Measurements from ENCODE around the gene MYO18A. TPM values are rescaled to one million over a fixed set of nuclear protein-coding genes. Genes with fewer than 3 reads are reported as not detected.
A peak's percentile ranks its signal among the peaks of the same experiment; 100 is the strongest.

MYO18A gene
- total and polyA plus RNA-seq, 10 of the 15 experiments (the other 5 are each of a cell fraction or from before 2014, with no cell fraction given) = 2.9 to 66.0 (median 24.5) TPM

DNA sequence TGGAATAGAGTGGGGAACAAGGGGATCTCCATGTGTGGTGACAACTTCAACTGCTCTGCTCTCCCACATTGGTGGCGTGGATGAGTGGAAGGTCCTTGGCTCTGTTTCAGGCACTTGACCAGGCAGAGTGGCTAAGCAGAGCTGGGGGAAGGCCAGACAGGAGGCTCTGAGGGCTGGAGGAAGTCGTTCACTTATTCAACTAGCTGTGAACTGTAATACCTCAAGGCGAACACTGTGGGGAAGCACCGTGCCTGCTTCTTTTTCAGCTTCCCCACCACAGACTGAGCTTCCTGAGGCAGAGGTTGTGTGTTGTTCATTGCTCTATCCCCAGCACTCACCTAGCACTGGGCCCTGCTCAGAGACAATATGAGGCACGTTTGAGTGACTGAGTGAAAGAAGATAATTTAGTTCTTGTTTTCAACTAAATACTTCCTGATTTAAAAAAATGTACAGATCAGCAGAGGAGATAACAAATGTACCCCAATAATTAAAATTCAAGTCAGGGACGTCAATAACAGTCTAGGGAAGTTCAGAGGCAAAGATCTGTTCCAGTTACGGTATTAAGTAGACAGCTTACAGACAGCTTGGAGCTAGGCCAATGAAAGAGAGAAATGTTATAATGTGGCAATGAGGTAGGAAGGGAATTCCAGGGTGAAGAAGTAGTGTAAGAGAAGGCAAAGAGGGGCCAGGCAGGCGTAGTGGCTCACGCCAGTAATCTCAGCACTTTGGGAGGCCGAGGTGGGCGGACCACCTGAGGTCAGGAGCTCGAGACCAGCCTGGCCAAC, 34.7 kb downstream of the MYO18A start (continued):
- TF ChIP-seq ZNF24 (IDR thresholded peaks at IDR 0.05) = peak; percentile 68; the same call in 1 of the 2 replicates
- TF ChIP-seq ETV6 (conservative IDR thresholded peaks at IDR 0.05 in 1 of 2, IDR thresholded peaks at IDR 0.05 in 1 of 2; ENCODE audit: borderline replicate concordance in 1 of 2, low read depth in 1 of 2) = no peak

DNA sequence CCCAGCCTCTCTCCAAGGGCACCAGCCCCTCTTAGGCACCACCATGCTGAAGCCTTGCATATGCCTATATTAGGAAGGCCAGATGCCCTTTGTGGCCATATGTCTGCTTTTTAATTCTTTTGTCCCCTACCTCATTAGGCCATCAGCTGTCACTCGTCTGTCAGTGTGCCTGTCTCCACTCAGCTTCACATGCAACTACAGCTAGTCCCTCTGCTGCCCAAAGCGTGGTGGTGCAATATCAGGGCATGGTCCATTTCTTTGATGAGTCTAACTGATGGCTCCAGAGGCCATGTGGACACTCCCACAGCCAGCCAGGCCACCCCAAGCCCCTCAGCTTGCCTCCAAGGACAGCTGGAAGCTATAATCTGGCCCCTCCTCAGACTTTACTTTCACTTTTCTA, 36.3 kb downstream of the MYO18A start:
- Histone ChIP-seq H3K27ac (ENCODE audit: control insufficient read depth, insufficient read depth) (no peak overlapping the region), H3K79me2 (ENCODE audit: control insufficient read depth, insufficient read depth, low read length) (peaks cover 18% of the 10 kb centered on the region), H3K9ac (ENCODE audit: control insufficient read depth, insufficient read depth, low read length) (no peak overlapping the region), H3K27me3 (replicated peaks in 1 of 2; ENCODE audit: control insufficient read depth in 2 of 2, insufficient read depth in 2 of 2, low read length in 1 of 2) (no peaks in the 10 kb centered on the region), H3K9me3 (replicated peaks; ENCODE audit: control insufficient read depth, insufficient read depth, low read length) (no peaks in the 10 kb centered on the region), H3K4me2 (ENCODE audit: control insufficient read depth, insufficient read depth) (no peak overlapping the region), H4K20me1 (ENCODE audit: control insufficient read depth, insufficient read depth) (no peaks in the 10 kb centered on the region), H2AFZ (ENCODE audit: control insufficient read depth, low read depth, low read length) (no peak overlapping the region), H3K4me3 (no peak overlapping the region), H3K4me1 (ENCODE audit: control insufficient read depth, insufficient read depth, low read length) (peaks cover 31% of the 10 kb centered on the region), H3K36me3 (ENCODE audit: control insufficient read depth in 2 of 2, insufficient read depth in 2 of 2, low read length in 1 of 2) (no peaks in the 10 kb centered on the region; a peak in 1 of 4 replicates)
- intact Hi-C loops (cut with micrococcal nuclease; ENCODE audit: unreplicated experiment) = loop anchor here (1.0 to 10.0 kb wide), 2 partner anchors 20 to 221 kb away; no protein-coding TSS in a partner anchor
- FAIRE-seq = no peak
- no TSS peak for BruUV-seq (replicated peaks)
- no peak for DNase-seq (ENCODE audit: low read depth, low spot score)
- 43% methylated on average over 2 of the region's 2 CpGs for WGBS (ENCODE audit: insufficient coverage, insufficient replicate concordance, low lambda C conversion rate, missing lambda C conversion rate)
- no peak for ATAC-seq
- POLR2A ChIA-PET = no interaction called here
- CTCF ChIA-PET = interaction anchor here (0.7 to 14.6 kb wide), 6 partner anchors 16 to 194 kb away, joined by 3 to 371 read pairs (median 136); partner anchors contain the start of gene MYO18A
- RAD21 ChIA-PET (ENCODE audit: unreplicated experiment) = interaction anchor here (1.1 to 8.6 kb wide), 2 partner anchors 19 to 51 kb away, joined by 3 to 143 read pairs; no protein-coding TSS in a partner anchor
- SMC1A ChIA-PET (ENCODE audit: uncharacterized antibody, unreplicated experiment) = interaction anchor here (2.1 to 8.9 kb wide), 3 partner anchors 19 to 74 kb away, joined by 13 to 158 read pairs (median 150); partner anchors contain the start of gene MYO18A
- in situ Hi-C loops (cut with MboI) = no loop called here
- TF ChIP-seq LARP7 (IDR thresholded peaks at IDR 0.05) (0 out of 2 replicates have a peak, but pooled peaks have one; percentile 51), FOXK2 (IDR thresholded peaks at IDR 0.05) (no peak), PBX3 (IDR thresholded peaks at IDR 0.05; ENCODE audit: insufficient replicate concordance, low read depth, low read length) (peak; percentile 62), JUND (IDR thresholded peaks at IDR 0.05; ENCODE audit: low read depth, low read length) (no peak), NFYA (IDR thresholded peaks at IDR 0.05; ENCODE audit: borderline replicate concordance, low read depth, low read length) (no peak), RAD21 (IDR thresholded peaks at IDR 0.05; ENCODE audit: insufficient read depth, low read depth, low read length) (peak; percentile 48), RB1 (IDR thresholded peaks at IDR 0.05; ENCODE audit: borderline replicate concordance) (no peak), ATF7 (IDR thresholded peaks at IDR 0.05; ENCODE audit: low read depth) (no peak), BACH1 (IDR thresholded peaks at IDR 0.05; ENCODE audit: borderline replicate concordance) (no peak), ASH2L (IDR thresholded peaks at IDR 0.05; ENCODE audit: borderline replicate concordance, low read depth) (no peak)
- TF ChIP-seq, protein P1, sequence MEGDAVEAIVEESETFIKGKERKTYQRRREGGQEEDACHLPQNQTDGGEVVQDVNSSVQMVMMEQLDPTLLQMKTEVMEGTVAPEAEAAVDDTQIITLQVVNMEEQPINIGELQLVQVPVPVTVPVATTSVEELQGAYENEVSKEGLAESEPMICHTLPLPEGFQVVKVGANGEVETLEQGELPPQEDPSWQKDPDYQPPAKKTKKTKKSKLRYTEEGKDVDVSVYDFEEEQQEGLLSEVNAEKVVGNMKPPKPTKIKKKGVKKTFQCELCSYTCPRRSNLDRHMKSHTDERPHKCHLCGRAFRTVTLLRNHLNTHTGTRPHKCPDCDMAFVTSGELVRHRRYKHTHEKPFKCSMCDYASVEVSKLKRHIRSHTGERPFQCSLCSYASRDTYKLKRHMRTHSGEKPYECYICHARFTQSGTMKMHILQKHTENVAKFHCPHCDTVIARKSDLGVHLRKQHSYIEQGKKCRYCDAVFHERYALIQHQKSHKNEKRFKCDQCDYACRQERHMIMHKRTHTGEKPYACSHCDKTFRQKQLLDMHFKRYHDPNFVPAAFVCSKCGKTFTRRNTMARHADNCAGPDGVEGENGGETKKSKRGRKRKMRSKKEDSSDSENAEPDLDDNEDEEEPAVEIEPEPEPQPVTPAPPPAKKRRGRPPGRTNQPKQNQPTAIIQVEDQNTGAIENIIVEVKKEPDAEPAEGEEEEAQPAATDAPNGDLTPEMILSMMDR (IDR thresholded peaks at IDR 0.05 in 2 of 3, conservative IDR thresholded peaks at IDR 0.05 in 1 of 3; ENCODE audit: control insufficient read depth in 2 of 3, extremely low read depth in 1 of 3, insufficient read depth in 1 of 3, low read depth in 3 of 3, low read length in 3 of 3) = peak; percentile 41 to 51 (median 45); a peak in 5 of 6 replicates
- TF ChIP-seq, protein P2, sequence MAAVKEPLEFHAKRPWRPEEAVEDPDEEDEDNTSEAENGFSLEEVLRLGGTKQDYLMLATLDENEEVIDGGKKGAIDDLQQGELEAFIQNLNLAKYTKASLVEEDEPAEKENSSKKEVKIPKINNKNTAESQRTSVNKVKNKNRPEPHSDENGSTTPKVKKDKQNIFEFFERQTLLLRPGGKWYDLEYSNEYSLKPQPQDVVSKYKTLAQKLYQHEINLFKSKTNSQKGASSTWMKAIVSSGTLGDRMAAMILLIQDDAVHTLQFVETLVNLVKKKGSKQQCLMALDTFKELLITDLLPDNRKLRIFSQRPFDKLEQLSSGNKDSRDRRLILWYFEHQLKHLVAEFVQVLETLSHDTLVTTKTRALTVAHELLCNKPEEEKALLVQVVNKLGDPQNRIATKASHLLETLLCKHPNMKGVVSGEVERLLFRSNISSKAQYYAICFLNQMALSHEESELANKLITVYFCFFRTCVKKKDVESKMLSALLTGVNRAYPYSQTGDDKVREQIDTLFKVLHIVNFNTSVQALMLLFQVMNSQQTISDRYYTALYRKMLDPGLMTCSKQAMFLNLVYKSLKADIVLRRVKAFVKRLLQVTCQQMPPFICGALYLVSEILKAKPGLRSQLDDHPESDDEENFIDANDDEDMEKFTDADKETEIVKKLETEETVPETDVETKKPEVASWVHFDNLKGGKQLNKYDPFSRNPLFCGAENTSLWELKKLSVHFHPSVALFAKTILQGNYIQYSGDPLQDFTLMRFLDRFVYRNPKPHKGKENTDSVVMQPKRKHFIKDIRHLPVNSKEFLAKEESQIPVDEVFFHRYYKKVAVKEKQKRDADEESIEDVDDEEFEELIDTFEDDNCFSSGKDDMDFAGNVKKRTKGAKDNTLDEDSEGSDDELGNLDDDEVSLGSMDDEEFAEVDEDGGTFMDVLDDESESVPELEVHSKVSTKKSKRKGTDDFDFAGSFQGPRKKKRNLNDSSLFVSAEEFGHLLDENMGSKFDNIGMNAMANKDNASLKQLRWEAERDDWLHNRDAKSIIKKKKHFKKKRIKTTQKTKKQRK (IDR thresholded peaks at IDR 0.05; ENCODE audit: low read depth, low read length) = no peak

Measured in GM12878 (cell line).